GM12875 (cell line): ENCODE measurements around the gene ARID3B.

Source experiments
- H3K4me3 ChIP-seq: one replicate; pipeline ENCODE4 v1.5.1; 2011; ENCODE audit warnings: low read depth, low read length, control low read depth
- CTCF ChIP-seq: IDR thresholded peaks from 2 replicates; pipeline ENCODE4 v1.5.1; 2011; ENCODE audit warnings: low read depth, mild to moderate bottlenecking, control low read depth, inconsistent platforms, low read length, moderate library complexity, borderline replicate concordance; ENCODE audit not compliant: insufficient read depth

Gene ARID3B

DNA sequence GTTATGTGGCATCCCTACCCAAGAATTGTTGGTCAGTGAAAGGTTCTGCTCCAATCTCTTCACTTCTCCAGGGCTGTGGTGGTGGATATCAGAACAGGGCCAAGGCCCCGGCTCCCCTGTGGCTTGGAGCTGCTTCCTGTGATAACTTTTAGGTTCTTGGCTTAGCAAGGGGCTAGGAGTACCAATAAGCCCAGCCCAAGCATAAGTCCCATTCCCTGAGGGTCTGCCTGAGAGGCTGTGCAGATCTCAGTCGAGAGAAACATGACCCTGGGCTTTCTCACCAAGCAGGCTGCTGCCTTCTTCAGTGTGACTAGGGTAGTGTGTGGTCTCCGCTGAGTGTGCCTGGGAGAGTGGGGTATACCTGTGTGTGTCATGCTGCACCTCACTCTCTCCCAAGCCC is 81.7 kb downstream of the ARID3B start:
- no peak for TF ChIP-seq CTCF

DNA sequence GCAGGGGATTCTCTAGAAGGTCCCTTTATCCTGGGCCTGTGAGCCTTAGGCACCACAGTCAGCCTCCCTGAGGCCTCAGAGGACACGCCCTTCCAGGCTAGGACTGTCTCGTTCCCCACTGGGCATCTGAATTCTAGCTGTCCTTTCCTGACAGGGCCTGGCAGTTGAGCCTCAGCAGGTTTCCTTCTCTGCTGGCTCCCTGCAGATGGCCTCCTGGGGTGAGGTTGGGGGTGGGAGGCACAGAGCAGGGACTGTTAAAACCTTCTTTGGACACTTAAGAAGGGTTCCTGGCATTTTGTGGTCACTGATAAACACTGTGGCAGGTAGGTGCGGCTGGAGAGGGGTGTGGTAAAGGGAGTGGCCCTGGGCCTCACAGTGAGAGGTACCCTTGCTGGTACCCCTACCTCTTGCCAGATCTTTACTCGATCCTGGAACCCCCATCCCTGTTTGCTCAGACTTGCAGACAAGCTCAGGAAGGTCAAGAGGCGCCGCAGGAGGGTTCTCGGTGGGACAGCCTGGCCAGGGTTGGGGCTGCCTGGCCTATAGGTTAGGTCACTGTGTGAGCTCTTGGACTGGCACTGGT is 83.1 kb downstream of the ARID3B start:
- H3K4me3 ChIP-seq: no peak overlapping the region
- no peak for TF ChIP-seq CTCF

More for the DNA sequence above, 81.7 kb downstream of the ARID3B start:
- no peak overlapping the region for H3K4me3 ChIP-seq

DNA sequence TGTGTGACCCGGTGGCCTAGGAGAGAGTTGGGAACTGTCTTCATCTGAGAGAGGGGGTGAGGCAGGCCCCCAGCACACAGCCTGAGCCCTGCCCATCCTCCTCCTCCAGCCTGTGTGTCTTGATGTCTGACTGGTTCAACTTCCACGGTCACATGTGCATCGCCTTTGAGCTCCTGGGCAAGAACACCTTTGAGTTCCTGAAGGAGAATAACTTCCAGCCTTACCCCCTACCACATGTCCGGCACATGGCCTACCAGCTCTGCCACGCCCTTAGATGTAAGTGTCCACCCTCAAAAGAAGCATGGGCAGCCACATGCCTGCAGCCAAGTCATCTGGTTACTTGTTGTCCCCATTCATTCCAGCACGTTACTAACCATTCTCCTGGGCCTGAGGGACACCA is 84.7 kb downstream of the ARID3B start:
- no peak overlapping the region for H3K4me3 ChIP-seq
- TF ChIP-seq CTCF: no peak

GRCh38 chr15:74626336-74626735 is 85.3 kb downstream of the ARID3B start:
- no peak overlapping the region for H3K4me3 ChIP-seq
- no peak for TF ChIP-seq CTCF

DNA sequence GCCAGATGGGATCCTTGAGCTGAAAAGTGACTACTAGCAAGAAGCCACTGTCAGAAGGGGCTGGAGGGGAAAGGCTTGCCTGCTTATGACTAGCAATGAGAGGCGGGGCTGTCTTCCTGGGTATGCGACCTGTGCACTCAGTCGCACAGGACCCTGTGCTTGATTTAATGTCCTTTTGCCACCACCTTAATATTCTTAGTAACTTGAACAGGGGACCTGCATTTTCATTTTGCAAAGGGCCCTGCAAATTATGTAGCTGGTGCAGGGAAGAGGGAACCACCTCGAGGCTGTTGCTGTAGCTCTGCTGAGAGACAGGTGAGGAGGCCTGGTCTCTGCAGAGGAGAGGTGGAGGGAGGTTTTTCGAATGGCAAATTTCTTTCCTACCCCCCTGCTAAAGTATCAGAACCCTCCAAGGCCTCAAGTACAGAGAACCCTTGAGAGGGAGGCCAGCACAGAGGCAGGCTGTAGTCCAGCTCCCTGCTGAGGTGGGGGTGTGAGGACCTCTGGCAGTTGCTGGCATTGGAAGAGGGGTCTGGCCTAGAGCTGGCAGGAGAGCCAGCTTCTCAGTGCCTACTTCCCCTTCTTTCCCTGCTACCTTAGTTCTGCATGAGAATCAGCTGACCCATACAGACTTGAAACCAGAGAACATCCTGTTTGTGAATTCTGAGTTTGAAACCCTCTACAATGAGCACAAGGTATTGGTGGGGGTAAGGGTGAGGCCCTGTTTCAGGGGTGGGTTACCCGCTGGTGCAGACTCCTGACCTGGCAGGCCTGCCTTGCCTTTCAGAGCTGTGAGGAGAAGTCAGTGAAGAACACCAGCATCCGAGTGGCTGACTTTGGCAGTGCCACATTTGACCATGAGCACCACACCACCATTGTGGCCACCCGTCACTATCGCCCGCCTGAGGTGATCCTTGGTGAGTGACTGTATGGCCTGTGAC is 86.0 kb downstream of the ARID3B start:
- H3K4me3 ChIP-seq: no peak overlapping the region
- no peak for TF ChIP-seq CTCF

DNA sequence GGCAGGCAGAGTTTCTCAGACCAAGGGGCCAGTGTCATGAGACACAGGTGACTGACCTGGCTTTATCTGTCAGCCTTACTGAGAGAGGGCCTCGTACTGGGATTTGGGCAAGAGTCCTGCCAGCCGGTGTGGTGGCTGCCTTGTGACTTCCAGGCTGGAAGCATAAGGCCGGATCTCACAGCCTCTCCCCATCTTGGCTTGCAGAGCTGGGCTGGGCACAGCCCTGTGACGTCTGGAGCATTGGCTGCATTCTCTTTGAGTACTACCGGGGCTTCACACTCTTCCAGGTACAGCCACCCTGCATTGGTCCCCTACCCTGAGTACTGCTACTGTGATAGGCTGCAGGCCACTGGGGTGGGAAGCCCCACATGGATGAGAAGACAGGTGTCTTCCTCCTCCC is 86.7 kb downstream of the ARID3B start:
- no peak for TF ChIP-seq CTCF
- no peak overlapping the region for H3K4me3 ChIP-seq

GRCh38 chr15:74628199-74628598 is 87.2 kb downstream of the ARID3B start:
- TF ChIP-seq CTCF: no peak
- no peak overlapping the region for H3K4me3 ChIP-seq
